Measurements from ENCODE around the gene PNMA1.

The PNMA1 gene

GRCh38 chr14:73738518-73739173, 24.5 kb upstream of the PNMA1 start:
- DNase-seq (ENCODE audit: low read depth, low spot score) = no peak

DNA sequence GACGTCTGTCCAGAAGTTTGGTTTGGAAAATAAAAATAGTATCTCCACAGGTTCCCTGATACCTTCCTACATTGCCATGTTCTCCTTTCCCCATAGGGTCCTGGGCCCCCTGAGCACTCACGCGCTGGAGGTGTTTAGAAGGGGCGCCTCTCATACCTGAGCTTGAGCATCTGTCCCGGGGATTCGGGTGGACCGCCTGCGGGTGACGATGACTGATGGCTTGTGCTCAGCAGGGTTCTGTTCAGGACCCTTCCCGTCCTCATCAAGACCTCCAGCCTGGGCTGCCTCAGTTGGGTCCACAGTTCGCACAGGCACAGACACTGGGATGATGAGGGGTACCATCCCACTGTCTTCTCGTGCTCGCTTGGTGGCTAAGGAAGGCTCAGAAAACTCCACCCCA, 22.7 kb upstream of the PNMA1 start:
- in situ Hi-C loops (cut with HindIII; ENCODE audit: low sequenced_read_pairs) = no loop called here
- TF ChIP-seq CTCF (IDR thresholded peaks at IDR 0.05; ENCODE audit: low read depth, low read length) = no peak
- no peak overlapping the region for H3K4me3 ChIP-seq (ENCODE audit: low read depth, low read length)
- DNase-seq (ENCODE audit: low read depth, low spot score) = no peak

More at GRCh38 chr14:73738518-73739173, 24.5 kb upstream of the PNMA1 start:
- H3K4me3 ChIP-seq (ENCODE audit: low read depth, low read length) = no peak overlapping the region
- in situ Hi-C loops (cut with HindIII; ENCODE audit: low sequenced_read_pairs) = no loop called here
- no peak for TF ChIP-seq CTCF (IDR thresholded peaks at IDR 0.05; ENCODE audit: low read depth, low read length)

DNA sequence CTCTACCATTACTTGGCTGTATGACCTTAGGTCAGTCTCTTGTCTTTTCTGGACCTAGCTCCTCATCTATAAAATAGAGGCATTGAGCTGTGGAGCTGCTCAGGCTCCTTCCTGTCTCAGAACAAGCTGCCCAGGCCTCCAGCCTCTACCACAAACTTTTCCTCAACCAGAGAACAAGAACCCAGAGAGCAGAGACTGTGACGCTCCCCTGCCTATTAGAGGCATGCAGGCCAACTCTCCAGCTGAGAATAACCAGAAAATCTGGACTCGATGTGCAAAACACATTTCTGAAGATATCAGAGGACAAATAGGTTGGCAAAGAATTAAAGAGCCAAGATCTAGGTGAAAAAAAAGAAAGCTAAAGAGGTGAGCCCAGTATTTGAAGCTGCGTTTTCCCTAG, 17.8 kb upstream of the PNMA1 start:
- in situ Hi-C loops (cut with HindIII; ENCODE audit: low sequenced_read_pairs) = no loop called here

GRCh38 chr14:73731111-73731510, 16.9 kb upstream of the PNMA1 start:
- no peak for DNase-seq (ENCODE audit: low read depth, low spot score)
- no peak overlapping the region for H3K4me3 ChIP-seq (ENCODE audit: low read depth, low read length)
- in situ Hi-C loops (cut with HindIII; ENCODE audit: low sequenced_read_pairs) = no loop called here
- TF ChIP-seq CTCF (IDR thresholded peaks at IDR 0.05; ENCODE audit: low read depth, low read length) = no peak

More for the DNA sequence above, 17.8 kb upstream of the PNMA1 start:
- no peak overlapping the region for H3K4me3 ChIP-seq (ENCODE audit: low read depth, low read length)
- no peak for TF ChIP-seq CTCF (IDR thresholded peaks at IDR 0.05; ENCODE audit: low read depth, low read length)
- DNase-seq (ENCODE audit: low read depth, low spot score) = no peak

- no peak overlapping the region for H3K4me3 ChIP-seq (ENCODE audit: low read depth, low read length)
- DNase-seq (ENCODE audit: low read depth, low spot score) = no peak
- in situ Hi-C loops (cut with HindIII; ENCODE audit: low sequenced_read_pairs) = no loop called here
- no peak for TF ChIP-seq CTCF (IDR thresholded peaks at IDR 0.05; ENCODE audit: low read depth, low read length)
Measured at GRCh38 chr14:73729556-73730265, 15.5 kb upstream of the PNMA1 start.

DNA sequence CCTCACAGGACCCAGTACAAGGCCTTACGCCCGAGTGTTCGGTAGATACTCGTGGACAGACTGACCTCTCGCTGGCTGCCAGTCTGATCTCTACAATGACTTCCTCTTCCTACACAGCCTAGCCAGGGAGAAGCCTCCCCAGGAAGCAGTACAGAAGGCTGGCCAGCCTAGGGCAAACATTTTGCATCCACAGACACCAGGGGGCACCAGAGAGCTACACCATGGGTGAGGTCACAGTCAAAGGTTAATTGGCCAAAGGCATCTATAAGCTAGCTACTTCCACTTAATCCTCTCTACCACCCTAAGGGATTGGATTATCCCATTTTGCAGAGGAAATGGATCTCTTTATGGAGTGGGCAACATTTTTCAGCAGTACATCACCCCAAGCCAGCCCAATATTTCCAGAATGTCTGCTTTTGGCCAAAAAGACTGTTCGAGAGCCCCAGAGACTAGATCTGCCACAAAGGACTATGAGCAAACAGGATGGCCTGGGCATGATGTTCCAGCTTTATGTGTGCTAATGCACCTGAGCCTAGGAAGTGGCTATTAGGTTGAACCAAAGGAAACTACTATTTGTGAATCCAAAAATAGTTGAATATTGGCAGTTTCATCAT, 14.6 kb upstream of the PNMA1 start:
- H3K4me3 ChIP-seq (ENCODE audit: low read depth, low read length) = no peak overlapping the region
- DNase-seq (ENCODE audit: low read depth, low spot score) = peak; percentile 67
- peak; percentile 92 for TF ChIP-seq CTCF (IDR thresholded peaks at IDR 0.05; ENCODE audit: low read depth, low read length)
- in situ Hi-C loops (cut with HindIII; ENCODE audit: low sequenced_read_pairs) = no loop called here

Measured in astrocyte of the spinal cord (primary cell).